Melanocyte of skin (primary cell): ENCODE data around the gene AFAP1L1. TPM values are rescaled to one million over a fixed set of nuclear protein-coding genes. Genes with fewer than 3 reads are reported as not detected.

Experiments used
- total RNA-seq, 2 donors: library from RNA; depleted of rRNA; stranded (reverse); fragments of >200 nt; gene quantifications; 2 replicates each; pipeline ENCODE4 v1.2.3, GENCODE V29; 2012

AFAP1L1 gene
- total RNA-seq: 10 to 100 TPM in 1 of 2 donors, 1 to 10 TPM in 1; 7.9 to 21.0 TPM

DNA sequence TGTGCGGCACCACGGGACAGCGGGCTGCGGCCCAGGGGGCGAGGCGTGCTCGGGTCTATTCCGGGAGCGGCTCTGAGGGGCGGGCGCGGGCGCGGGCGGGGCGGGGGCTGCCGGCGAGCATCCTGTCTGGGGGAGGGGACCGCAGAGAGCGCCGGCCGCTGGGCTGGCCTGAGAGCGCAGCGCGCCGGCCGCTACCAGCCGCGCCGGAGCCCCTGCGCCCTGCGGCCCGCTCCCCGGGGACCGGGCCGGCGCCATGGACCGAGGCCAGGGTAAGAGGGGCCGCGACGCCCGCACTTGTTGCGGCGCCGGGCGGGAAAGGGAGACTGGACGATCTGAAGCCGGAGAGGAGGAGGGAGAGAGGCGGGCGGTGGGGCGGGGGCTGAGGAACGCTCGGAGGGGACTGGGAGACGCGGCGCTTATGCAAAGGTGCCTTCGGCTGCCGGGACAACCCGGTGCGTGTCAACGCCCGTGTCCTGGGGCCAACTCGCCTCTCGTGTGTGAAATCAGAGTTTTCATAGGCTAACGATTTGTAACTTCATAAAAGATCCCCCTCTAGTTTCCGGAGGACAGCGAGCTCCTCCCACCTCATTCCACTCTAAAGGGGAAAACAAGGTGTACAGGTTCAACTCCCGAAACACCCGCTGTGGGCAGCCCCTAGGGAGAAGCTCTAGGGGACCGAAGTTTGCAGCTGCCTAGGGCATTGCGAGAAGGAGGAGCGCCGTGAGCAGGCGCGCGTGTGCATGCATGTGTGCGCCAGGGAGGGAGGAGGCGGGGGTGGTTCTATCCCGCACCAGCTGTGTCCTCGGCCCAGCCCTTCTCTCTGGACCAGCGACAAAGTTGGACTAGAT is at the start of gene AFAP1L1:
AFAP1L1 (plus strand) TSS at position 144 of the 848 bp plus-strand sequence; CDS start at position 254, 110 bp downstream.

DNA sequence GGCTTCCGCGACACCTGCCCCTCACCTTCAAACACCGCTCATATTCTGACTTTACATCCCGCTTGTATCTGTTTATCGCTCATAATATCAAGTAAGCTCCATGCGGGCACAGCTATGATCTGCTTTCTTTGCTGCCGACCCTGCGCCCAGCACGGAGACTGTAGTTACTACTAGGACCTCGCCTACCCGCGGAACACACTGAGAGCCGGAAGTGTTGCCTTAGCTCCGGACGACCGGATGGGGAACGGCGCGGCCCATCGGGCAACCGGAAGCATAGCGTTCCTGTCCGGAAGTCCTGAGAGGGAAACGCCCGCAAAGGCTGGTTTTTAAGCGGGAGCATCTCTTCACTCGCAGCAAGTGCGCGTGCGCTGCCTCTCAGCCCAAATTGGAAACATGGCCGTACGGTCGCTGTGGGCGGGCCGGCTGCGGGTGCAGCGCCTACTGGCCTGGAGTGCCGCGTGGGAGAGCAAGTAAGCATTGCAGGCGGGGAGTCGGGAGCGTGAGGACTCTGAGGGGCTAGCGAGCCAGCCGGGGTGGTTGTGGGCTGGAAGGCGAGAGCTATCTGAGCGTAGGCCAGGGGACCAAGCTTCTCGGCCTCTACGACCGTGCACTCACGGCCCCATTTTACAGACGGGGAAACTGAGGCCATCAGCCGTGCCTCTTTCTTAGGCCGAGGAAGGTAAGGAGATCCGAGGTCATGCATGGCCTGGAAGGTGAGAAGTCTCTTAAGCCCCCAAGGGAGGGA is 73.7 kb downstream of the AFAP1L1 start, which contains the start of gene GRPEL2:
GRPEL2 (plus strand) TSS at position 353 of the 745 bp plus-strand sequence; CDS start at position 394, 41 bp downstream.

DNA sequence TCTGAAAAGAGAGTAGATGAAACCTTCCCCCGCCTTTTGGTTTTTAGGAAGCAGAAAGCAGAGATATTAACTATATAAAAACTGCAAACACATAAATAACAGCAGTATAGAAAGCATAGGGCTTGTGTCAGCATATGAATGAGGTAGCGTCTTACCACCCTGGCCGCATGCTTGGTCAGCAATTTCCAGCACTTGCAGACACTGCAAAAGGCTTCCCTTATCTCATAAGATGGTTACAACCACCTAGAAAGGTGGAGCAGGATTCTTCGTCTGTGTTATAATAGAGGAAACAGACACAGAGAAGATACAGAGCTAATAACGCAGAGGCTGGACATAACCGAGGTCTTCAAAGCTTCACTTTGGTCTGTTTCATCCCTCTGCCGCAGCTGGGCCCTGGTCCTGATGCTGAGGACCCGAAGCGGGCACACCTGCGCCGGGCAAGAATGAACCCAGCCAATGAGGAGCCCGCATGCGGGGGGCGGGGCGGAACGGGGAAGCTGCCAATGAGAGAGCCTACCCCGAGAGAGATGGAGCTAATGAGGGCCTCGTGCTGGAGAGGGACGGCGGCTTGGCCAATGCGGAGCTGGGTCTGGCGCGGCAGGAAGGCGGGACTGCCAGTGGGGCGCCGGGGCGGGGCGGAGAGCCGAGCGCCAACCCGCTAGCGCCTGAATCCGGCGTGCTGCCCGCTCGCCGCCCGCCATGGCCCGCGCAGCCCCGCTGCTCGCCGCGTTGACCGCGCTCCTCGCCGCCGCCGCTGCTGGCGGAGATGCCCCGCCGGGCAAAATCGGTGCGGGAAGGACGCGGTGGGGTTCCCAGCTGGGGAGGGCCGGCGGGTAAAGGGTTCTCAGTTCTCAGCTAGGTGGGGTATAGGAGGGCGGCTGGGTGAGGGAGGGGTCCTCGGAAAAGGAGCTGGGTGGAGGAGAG is 86.0 kb downstream of the AFAP1L1 start, which contains the start of gene PCYOX1L:
PCYOX1L (plus strand) TSS at position 677 of the 924 bp plus-strand sequence; CDS start at position 700, 23 bp downstream.

DNA sequence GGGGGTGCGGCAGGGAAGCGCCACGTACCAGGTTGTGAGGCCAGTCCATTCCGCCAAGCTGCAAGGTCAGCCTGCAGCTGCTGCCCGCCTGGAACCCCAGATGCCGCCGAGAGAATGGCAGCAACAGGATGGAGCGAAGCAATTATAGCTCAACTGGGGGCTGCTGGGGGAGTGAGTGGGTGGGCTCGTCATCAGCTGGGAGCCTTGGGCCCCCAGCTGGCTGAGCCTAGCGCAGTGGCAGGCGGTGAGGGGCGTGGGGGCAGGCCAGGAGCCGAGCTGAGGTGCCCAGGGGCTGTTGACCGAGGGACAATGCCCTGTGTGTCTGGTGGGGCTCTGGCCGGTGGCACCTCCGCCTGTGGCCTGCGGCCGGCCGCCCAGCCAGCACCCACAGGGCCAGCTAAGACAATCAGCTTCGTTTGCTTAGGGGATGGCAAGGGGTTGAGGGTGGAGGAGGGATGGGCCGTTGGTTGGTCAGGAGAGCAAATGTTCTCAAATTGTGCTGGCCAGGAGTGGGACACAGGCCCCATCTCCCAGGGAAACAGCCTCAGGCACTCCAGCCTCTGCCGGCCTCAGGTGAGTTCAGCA is 107.6 kb downstream of the AFAP1L1 start, which contains the start of gene IL17B:
IL17B (minus strand) TSS at position 116 of the 585 bp plus-strand sequence; CDS start at position 49, 67 bp downstream.

Other genes with a start within 250 kb of the AFAP1L1 start
- gene SH3TC2, start 208.8 kb upstream of the AFAP1L1 start, total RNA-seq: 10 to 100 TPM; 14.5 to 22.0 TPM
- gene ABLIM3, start 130.4 kb upstream of the AFAP1L1 start, total RNA-seq: 1 to 10 TPM; 5.2 to 6.0 TPM
- 10 to 100 TPM; 11.0 to 25.0 TPM for gene GRPEL2, start 73.6 kb downstream of the AFAP1L1 start, total RNA-seq
- gene PCYOX1L, start 86.2 kb downstream of the AFAP1L1 start, total RNA-seq: 1 to 10 TPM; 9.6 to 10.0 TPM
- gene IL17B, start 107.4 kb downstream of the AFAP1L1 start, total RNA-seq: not detected